ENCODE measurements around the gene CTNND1.

CTNND1 gene

DNA sequence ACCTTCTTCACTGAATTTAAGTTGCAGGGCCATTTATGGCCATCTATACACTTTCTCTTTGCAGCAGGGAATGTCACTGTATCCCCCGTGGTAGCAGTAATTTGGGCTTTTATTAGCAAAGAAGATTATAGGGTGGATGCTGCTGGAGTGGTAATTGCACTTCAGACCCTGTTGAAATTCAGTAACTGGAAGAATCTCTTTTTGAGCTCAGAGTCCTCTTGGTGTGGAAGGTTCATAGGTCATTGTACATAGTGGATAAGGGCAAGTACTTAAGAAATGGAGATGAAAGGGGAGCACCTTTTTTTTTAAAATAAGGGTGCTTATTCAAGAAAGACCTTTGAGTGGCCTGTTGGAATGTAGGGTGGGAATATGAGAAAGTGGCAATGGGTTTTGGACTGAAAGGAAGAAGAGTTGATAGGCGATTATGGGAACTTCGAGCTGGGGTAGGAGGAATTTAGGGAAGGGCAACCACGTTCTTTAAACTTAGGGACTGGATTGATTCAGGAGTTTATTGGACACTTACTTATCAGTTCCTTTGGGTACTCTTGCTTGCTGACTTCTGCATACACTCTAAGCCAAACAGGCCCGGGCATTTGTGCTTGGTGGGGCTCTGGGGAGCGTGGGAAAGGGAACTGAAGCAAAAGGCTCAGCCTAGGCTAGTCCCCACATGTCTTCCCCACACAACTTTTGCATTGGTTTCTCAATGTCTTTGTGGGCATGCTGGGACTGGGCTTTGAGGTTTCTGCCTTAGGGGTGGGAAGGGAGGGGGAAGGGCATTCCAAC lies 26.5 kb downstream of the CTNND1 start:
- DNase-seq (ENCODE audit: extremely low read depth, low read depth), result no peak
- TF ChIP-seq, protein P1, sequence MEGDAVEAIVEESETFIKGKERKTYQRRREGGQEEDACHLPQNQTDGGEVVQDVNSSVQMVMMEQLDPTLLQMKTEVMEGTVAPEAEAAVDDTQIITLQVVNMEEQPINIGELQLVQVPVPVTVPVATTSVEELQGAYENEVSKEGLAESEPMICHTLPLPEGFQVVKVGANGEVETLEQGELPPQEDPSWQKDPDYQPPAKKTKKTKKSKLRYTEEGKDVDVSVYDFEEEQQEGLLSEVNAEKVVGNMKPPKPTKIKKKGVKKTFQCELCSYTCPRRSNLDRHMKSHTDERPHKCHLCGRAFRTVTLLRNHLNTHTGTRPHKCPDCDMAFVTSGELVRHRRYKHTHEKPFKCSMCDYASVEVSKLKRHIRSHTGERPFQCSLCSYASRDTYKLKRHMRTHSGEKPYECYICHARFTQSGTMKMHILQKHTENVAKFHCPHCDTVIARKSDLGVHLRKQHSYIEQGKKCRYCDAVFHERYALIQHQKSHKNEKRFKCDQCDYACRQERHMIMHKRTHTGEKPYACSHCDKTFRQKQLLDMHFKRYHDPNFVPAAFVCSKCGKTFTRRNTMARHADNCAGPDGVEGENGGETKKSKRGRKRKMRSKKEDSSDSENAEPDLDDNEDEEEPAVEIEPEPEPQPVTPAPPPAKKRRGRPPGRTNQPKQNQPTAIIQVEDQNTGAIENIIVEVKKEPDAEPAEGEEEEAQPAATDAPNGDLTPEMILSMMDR (IDR thresholded peaks at IDR 0.05; ENCODE audit: low read depth, low read length, missing control alignments), result no peak
- no peak overlapping the region for H3K4me3 ChIP-seq (replicated peaks; ENCODE audit: low read depth, low read length)

DNA sequence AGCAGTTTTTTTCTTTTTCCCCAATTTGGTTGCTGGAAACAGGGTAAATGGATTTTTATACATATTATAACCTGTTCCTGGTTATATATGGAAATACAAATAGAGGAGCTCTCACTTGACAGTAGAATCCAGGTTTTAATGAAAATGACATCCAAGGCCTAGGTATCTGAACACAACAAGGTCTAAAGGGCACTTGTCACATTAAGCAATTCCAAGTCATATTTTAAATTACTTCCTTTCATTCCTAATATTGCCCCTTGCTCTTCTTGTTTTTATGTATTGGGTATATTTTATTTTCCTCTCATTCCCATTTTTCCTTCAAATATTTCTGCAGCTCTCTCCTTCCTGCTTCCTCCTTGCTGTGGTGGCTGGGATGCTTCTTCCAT lies 27.1 kb downstream of the CTNND1 start:
- H3K4me3 ChIP-seq (replicated peaks; ENCODE audit: low read depth, low read length), result no peak overlapping the region
- DNase-seq (ENCODE audit: extremely low read depth, low read depth), result no peak
- TF ChIP-seq, protein P1 (IDR thresholded peaks at IDR 0.05; ENCODE audit: low read depth, low read length, missing control alignments), result no peak

DNA sequence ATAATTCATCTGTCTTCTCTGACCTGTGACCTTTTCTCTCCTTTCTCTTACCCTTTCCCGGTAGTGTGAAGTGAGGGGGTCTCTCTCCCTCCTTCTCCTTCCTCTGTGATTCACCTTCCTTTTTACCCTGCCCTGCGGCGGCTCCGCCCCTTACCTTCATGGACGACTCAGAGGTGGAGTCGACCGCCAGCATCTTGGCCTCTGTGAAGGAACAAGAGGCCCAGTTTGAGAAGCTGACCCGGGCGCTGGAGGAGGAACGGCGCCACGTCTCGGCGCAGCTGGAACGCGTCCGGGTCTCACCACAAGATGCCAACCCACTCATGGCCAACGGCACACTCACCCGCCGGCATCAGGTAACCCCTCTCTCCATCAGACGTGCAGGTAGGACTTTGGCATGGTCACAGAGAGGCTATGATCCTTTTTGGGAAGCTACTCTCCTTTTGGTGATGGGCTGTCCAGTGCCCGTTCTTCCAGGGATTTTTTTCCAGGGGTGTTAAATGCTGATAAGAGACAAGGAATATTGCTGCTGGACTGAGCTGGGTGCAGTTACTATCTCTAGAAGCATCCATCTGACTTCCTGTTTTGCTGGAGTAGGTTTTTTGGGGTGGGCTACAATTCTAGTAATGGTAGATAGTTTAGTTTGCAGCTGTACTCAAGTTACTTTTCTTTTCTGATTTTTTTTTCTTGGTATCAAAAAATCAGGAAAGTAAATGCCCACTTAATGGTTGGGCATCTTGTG lies 29.9 kb downstream of the CTNND1 start:
- TF ChIP-seq, protein P1 (IDR thresholded peaks at IDR 0.05; ENCODE audit: low read depth, low read length, missing control alignments), result no peak
- H3K4me3 ChIP-seq (replicated peaks; ENCODE audit: low read depth, low read length), result no peak overlapping the region
- DNase-seq (ENCODE audit: extremely low read depth, low read depth), result no peak

DNA sequence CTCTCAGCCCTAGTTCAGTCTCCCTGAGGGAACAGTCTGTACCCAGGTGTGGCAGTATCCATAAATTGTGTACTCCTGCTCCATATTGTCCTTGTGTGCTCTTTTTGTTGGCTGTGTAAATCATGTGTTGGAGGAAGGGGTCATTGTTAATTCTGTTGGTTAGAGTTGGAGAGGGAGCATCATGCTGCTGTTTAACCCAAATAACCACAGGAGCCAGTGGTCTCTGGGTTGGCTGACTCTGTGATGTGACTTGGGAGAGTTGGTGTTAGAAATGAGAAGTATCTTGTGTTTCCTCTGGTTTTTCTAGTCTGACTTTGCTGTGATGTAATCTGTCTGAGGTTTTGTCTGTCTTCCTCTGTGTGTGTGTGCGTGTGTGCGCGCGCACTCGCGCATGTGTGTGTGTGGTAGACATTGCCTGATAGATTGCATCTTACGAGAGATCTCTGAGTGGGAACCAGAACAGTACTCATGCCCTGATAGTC lies 30.5 kb downstream of the CTNND1 start:
- TF ChIP-seq, protein P1 (IDR thresholded peaks at IDR 0.05; ENCODE audit: low read depth, low read length, missing control alignments), result no peak
- DNase-seq (ENCODE audit: extremely low read depth, low read depth), result no peak
- no peak overlapping the region for H3K4me3 ChIP-seq (replicated peaks; ENCODE audit: low read depth, low read length)

DNA sequence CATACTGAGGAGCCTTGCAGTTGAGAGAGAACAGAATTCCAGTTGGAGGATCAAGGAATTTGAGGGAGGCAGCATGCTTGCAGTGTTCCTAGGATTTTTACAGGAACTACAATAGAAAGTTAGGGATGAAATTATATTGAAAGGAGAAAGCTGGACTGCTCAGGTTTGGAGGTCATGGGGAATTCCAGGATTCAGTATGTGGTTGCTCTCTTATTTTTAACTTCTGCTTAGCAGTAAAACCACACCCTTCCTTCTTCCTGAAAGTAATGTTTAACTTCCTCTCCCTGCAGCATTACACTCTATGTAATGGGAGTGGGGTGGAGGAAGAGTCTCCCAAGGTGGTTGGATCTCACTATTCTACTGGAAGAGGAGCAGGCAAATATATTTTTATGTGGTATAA lies 31.3 kb downstream of the CTNND1 start:
- no peak for DNase-seq (ENCODE audit: extremely low read depth, low read depth)
- TF ChIP-seq, protein P1 (IDR thresholded peaks at IDR 0.05; ENCODE audit: low read depth, low read length, missing control alignments), result no peak
- H3K4me3 ChIP-seq (replicated peaks; ENCODE audit: low read depth, low read length), result no peak overlapping the region

DNA sequence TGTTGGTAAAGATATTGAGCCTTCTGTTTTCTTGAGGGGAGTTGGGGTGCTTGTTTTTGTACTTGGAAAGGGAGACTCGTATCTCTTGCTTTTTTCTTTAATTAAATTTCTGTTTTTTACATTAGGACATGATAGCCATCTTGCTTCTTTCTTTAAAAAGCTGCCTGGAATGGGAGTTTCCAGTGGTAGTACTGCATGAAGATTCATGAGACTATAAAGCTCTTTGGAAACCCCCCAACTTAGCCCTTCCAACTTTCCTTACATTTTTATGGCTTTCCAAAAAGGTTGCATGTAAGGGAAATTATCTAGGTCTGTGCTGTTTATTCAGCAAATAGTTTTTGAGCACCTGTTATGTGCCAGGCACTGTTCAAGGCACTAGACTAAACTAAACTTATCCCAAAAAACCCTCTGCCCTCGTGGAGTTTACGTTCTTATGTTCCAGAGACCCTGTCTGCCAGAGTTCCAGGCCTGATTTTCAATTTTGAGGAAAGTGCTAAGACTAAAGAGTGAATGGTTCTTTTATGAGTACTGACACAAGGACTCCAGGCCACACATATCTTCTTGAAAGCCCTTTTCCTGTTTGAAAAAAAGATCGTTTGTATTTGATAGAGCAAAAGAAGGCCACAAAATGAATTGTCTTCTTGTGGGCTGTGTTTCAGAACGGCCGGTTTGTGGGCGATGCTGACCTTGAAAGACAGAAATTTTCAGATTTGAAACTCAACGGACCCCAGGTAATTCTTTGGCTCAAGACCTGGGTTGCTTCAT lies 31.9 kb downstream of the CTNND1 start:
- TF ChIP-seq, protein P1 (IDR thresholded peaks at IDR 0.05; ENCODE audit: low read depth, low read length, missing control alignments), result no peak
- DNase-seq (ENCODE audit: extremely low read depth, low read depth), result no peak
- no peak overlapping the region for H3K4me3 ChIP-seq (replicated peaks; ENCODE audit: low read depth, low read length)
